ENCODE data around the gene PCAT7.

GRCh38 chr9:94525396-94526035, 29.4 kb upstream of the PCAT7 start:
- no peak for TF ChIP-seq CTCF (IDR thresholded peaks at IDR 0.05)
- TF ChIP-seq EZH2phosphoT487 (IDR thresholded peaks at IDR 0.05; ENCODE audit: borderline replicate concordance, low read depth): no peak
- no peak for TF ChIP-seq JUND (IDR thresholded peaks at IDR 0.05)
- no peak for TF ChIP-seq POLR2AphosphoS5 (IDR thresholded peaks at IDR 0.05; ENCODE audit: low read depth, low read length)
